ENCODE data around the gene DEFB131A.
"Not testable (repeated sequence)": the region's sequence is repeated elsewhere in the genome, so short reads cannot be mapped to it uniquely, and the experiment has no call there.

DEFB131A gene

GRCh38 chr4:9444114-9444513 lies at the start of gene DEFB131A:
TSS of gene DEFB131A (plus strand) at chr4:9444414. CDS start at chr4:9444534, 120 bp downstream.
- not testable (repeated sequence) for H3K9me3 ChIP-seq (ENCODE audit: control insufficient read depth, insufficient read depth, low read length); H3K4me1 ChIP-seq (ENCODE audit: insufficient read depth, low read length); H3K36me3 ChIP-seq (ENCODE audit: insufficient read depth, low read length); H3K9ac ChIP-seq (ENCODE audit: low read depth, low read length)

GRCh38 chr4:9405774-9406173 lies 38.4 kb upstream of the DEFB131A start:
- H3K9ac ChIP-seq (ENCODE audit: low read depth, low read length); H3K9me3 ChIP-seq (ENCODE audit: control insufficient read depth, insufficient read depth, low read length); H3K4me1 ChIP-seq (ENCODE audit: insufficient read depth, low read length); H3K36me3 ChIP-seq (ENCODE audit: insufficient read depth, low read length): not testable (repeated sequence)

- H3K9me3 ChIP-seq (ENCODE audit: control insufficient read depth, insufficient read depth, low read length); H3K36me3 ChIP-seq (ENCODE audit: insufficient read depth, low read length); H3K4me1 ChIP-seq (ENCODE audit: insufficient read depth, low read length); H3K9ac ChIP-seq (ENCODE audit: low read depth, low read length): not testable (repeated sequence)
Observed at GRCh38 chr4:9406491-9406890, 37.7 kb upstream of the DEFB131A start.

GRCh38 chr4:9409793-9410192 lies 34.4 kb upstream of the DEFB131A start:
- Histone ChIP-seq H3K9ac (ENCODE audit: low read depth, low read length) (no peak overlapping the region), H3K4me1 (ENCODE audit: insufficient read depth, low read length) (no peaks in the 10 kb centered on the region), H3K9me3 (ENCODE audit: control insufficient read depth, insufficient read depth, low read length) (no peaks in the 10 kb centered on the region), H3K36me3 (ENCODE audit: insufficient read depth, low read length) (no peaks in the 10 kb centered on the region)

GRCh38 chr4:9421884-9422455 lies 22.2 kb upstream of the DEFB131A start:
- H3K9ac ChIP-seq (ENCODE audit: low read depth, low read length); H3K36me3 ChIP-seq (ENCODE audit: insufficient read depth, low read length); H3K4me1 ChIP-seq (ENCODE audit: insufficient read depth, low read length); H3K9me3 ChIP-seq (ENCODE audit: control insufficient read depth, insufficient read depth, low read length): not testable (repeated sequence)

- H3K36me3 ChIP-seq (ENCODE audit: insufficient read depth, low read length); H3K9ac ChIP-seq (ENCODE audit: low read depth, low read length); H3K4me1 ChIP-seq (ENCODE audit: insufficient read depth, low read length); H3K9me3 ChIP-seq (ENCODE audit: control insufficient read depth, insufficient read depth, low read length): not testable (repeated sequence)
Observed at GRCh38 chr4:9425916-9426315, 18.3 kb upstream of the DEFB131A start.

GRCh38 chr4:9430061-9430460 lies 14.2 kb upstream of the DEFB131A start:
- not testable (repeated sequence) for H3K9ac ChIP-seq (ENCODE audit: low read depth, low read length); H3K4me1 ChIP-seq (ENCODE audit: insufficient read depth, low read length); H3K36me3 ChIP-seq (ENCODE audit: insufficient read depth, low read length); H3K9me3 ChIP-seq (ENCODE audit: control insufficient read depth, insufficient read depth, low read length)

- H3K9me3 ChIP-seq (ENCODE audit: control insufficient read depth, insufficient read depth, low read length); H3K36me3 ChIP-seq (ENCODE audit: insufficient read depth, low read length); H3K4me1 ChIP-seq (ENCODE audit: insufficient read depth, low read length); H3K9ac ChIP-seq (ENCODE audit: low read depth, low read length): not testable (repeated sequence)
Observed at GRCh38 chr4:9433320-9433719, 10.9 kb upstream of the DEFB131A start.

GRCh38 chr4:9436728-9437127 lies 7.5 kb upstream of the DEFB131A start:
- not testable (repeated sequence) for H3K4me1 ChIP-seq (ENCODE audit: insufficient read depth, low read length); H3K9ac ChIP-seq (ENCODE audit: low read depth, low read length); H3K9me3 ChIP-seq (ENCODE audit: control insufficient read depth, insufficient read depth, low read length); H3K36me3 ChIP-seq (ENCODE audit: insufficient read depth, low read length)

- not testable (repeated sequence) for H3K9me3 ChIP-seq (ENCODE audit: control insufficient read depth, insufficient read depth, low read length); H3K9ac ChIP-seq (ENCODE audit: low read depth, low read length); H3K36me3 ChIP-seq (ENCODE audit: insufficient read depth, low read length); H3K4me1 ChIP-seq (ENCODE audit: insufficient read depth, low read length)
Observed at GRCh38 chr4:9442355-9442754, 1.9 kb upstream of the DEFB131A start.

GRCh38 chr4:9444681-9445080 lies 467 bp downstream of the DEFB131A start:
- not testable (repeated sequence) for H3K9me3 ChIP-seq (ENCODE audit: control insufficient read depth, insufficient read depth, low read length); H3K4me1 ChIP-seq (ENCODE audit: insufficient read depth, low read length); H3K36me3 ChIP-seq (ENCODE audit: insufficient read depth, low read length); H3K9ac ChIP-seq (ENCODE audit: low read depth, low read length)

GRCh38 chr4:9452251-9452650 lies 8.0 kb downstream of the DEFB131A start:
- H3K4me1 ChIP-seq (ENCODE audit: insufficient read depth, low read length); H3K36me3 ChIP-seq (ENCODE audit: insufficient read depth, low read length); H3K9me3 ChIP-seq (ENCODE audit: control insufficient read depth, insufficient read depth, low read length); H3K9ac ChIP-seq (ENCODE audit: low read depth, low read length): not testable (repeated sequence)

- not testable (repeated sequence) for H3K4me1 ChIP-seq (ENCODE audit: insufficient read depth, low read length); H3K9ac ChIP-seq (ENCODE audit: low read depth, low read length); H3K9me3 ChIP-seq (ENCODE audit: control insufficient read depth, insufficient read depth, low read length); H3K36me3 ChIP-seq (ENCODE audit: insufficient read depth, low read length)
Observed at GRCh38 chr4:9454284-9454683, 10.1 kb downstream of the DEFB131A start.

- not testable (repeated sequence) for H3K4me1 ChIP-seq (ENCODE audit: insufficient read depth, low read length); H3K36me3 ChIP-seq (ENCODE audit: insufficient read depth, low read length); H3K9ac ChIP-seq (ENCODE audit: low read depth, low read length); H3K9me3 ChIP-seq (ENCODE audit: control insufficient read depth, insufficient read depth, low read length)
Observed at GRCh38 chr4:9455046-9455445, 10.8 kb downstream of the DEFB131A start.

- H3K4me1 ChIP-seq (ENCODE audit: insufficient read depth, low read length); H3K9ac ChIP-seq (ENCODE audit: low read depth, low read length); H3K9me3 ChIP-seq (ENCODE audit: control insufficient read depth, insufficient read depth, low read length); H3K36me3 ChIP-seq (ENCODE audit: insufficient read depth, low read length): not testable (repeated sequence)
Observed at GRCh38 chr4:9479466-9479865, 35.3 kb downstream of the DEFB131A start.

GRCh38 chr4:9480066-9480465 lies 35.9 kb downstream of the DEFB131A start:
- H3K9ac ChIP-seq (ENCODE audit: low read depth, low read length); H3K4me1 ChIP-seq (ENCODE audit: insufficient read depth, low read length); H3K36me3 ChIP-seq (ENCODE audit: insufficient read depth, low read length); H3K9me3 ChIP-seq (ENCODE audit: control insufficient read depth, insufficient read depth, low read length): not testable (repeated sequence)

Data from ES-I3 (cell line).